Measurements from ENCODE around the gene RIT1. TPM values are rescaled to one million over a fixed set of nuclear protein-coding genes. Genes with fewer than 3 reads are reported as not detected.

Gene RIT1
- total RNA-seq, 2 experiments from 2014 or later, result 15.9 to 21.0 TPM

- H3K79me2 ChIP-seq (ENCODE audit: insufficient read depth, low read depth, low read length), result peaks cover 41% of the 10 kb centered on the region
- peaks cover 58% of the 10 kb centered on the region for H3K4me1 ChIP-seq (ENCODE audit: insufficient read depth, low read length, poor library complexity, severe bottlenecking)
- no peak for TF ChIP-seq EZH2phosphoT487 (IDR thresholded peaks at IDR 0.05; ENCODE audit: borderline replicate concordance, low read depth, low read length)
- TF ChIP-seq, protein P1, sequence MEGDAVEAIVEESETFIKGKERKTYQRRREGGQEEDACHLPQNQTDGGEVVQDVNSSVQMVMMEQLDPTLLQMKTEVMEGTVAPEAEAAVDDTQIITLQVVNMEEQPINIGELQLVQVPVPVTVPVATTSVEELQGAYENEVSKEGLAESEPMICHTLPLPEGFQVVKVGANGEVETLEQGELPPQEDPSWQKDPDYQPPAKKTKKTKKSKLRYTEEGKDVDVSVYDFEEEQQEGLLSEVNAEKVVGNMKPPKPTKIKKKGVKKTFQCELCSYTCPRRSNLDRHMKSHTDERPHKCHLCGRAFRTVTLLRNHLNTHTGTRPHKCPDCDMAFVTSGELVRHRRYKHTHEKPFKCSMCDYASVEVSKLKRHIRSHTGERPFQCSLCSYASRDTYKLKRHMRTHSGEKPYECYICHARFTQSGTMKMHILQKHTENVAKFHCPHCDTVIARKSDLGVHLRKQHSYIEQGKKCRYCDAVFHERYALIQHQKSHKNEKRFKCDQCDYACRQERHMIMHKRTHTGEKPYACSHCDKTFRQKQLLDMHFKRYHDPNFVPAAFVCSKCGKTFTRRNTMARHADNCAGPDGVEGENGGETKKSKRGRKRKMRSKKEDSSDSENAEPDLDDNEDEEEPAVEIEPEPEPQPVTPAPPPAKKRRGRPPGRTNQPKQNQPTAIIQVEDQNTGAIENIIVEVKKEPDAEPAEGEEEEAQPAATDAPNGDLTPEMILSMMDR (conservative IDR thresholded peaks at IDR 0.05; ENCODE audit: low read length), result no peak; the same call in 1 of the 2 replicates
- H3K4me2 ChIP-seq (ENCODE audit: low read length), result peak overlapping the region; percentile 83
- peak; percentile 34 for DNase-seq (ENCODE audit: low spot score)
- H3K9me3 ChIP-seq (ENCODE audit: low read length), result no peaks in the 10 kb centered on the region
- peak overlapping the region; percentile 82 for H3K27ac ChIP-seq (ENCODE audit: low read depth, low read length, poor library complexity, severe bottlenecking)
- intact Hi-C loops (cut with micrococcal nuclease; ENCODE audit: unreplicated experiment), result loop anchor here (2.0 kb wide), 2 partner anchors 76 to 120 kb away; partner anchors contain the start of genes LAMTOR2 and SYT11
- POLR2A ChIA-PET, result interaction anchor here (0.5 to 4.1 kb wide), 13 partner anchors 10 to 253 kb away, joined by 3 to 19 read pairs (median 4); partner anchors contain the start of gene ARHGEF2
- CTCF ChIA-PET (ENCODE audit: unreplicated experiment), result interaction anchor here (2.2 kb wide), 1 partner anchor 55 kb away, joined by 6 read pairs; no protein-coding TSS in a partner anchor
- TSS peak; percentile 98 for BruUV-seq (replicated peaks)
- peak overlapping the region; percentile 76 for H2AFZ ChIP-seq (ENCODE audit: low read length)
- peaks cover 40% of the 10 kb centered on the region for H3K36me3 ChIP-seq (ENCODE audit: insufficient read depth, low read length)
- H4K20me1 ChIP-seq (ENCODE audit: insufficient read depth, low read length), result peaks cover 18% of the 10 kb centered on the region
- H3K9me2 ChIP-seq (ENCODE audit: insufficient read depth, low read length), result no peaks in the 10 kb centered on the region
- H3K4me3 ChIP-seq (ENCODE audit: low read depth, low read length, poor library complexity, severe bottlenecking), result peak overlapping the region; percentile 87
Observed at GRCh38 chr1:155934936-155935590, 23.9 kb upstream of the RIT1 start.

DNA sequence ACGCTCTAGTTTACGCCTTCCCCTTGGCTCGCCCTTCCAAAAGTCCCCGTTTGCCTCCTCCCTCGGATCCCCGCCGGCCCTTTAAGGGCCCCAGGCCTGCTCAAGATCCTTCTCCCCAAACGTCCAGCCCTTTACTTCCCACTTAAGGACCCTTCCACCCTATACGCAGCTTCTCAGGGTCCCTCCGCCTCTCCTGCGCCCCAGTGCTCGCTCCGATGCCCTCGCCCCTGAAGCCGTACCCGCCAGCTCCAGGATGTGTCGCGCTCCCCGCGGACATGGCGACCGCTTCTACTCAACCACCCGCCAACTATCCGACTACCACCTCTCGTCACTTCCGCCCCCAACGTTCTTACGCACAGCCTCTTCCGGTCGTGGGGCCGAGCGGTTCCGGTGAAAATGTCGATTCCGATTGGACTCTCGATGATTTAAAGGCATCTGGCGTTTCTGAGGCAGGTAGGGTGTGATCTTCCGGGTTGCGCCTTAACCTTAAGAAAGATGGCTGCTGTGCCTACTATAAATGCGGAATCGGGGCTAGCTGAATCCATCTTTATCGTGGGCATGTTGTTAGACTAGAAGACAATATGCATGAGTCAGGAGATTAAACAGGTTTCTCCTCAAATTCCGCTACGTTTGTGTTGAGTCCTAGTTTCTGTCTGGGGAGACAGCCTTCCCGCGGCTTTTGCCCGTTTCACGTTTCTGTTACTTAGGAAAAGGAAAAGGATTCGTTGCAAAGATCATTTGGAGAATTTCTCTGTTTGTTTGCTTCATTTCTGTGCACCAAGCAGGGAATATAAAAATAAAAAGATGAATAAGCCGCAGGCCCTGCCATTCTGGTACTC is 23.2 kb upstream of the RIT1 start, which contains the start of gene KHDC4:
KHDC4 (minus strand) TSS at position 317 of the 839 bp plus-strand sequence; CDS start at position 277, 40 bp downstream.
- peaks cover 20% of the 10 kb centered on the region for H4K20me1 ChIP-seq (ENCODE audit: insufficient read depth, low read length)
- intact Hi-C loops (cut with micrococcal nuclease; ENCODE audit: unreplicated experiment), result loop anchor here (2.0 kb wide), 2 partner anchors 76 to 120 kb away; partner anchors contain the start of genes LAMTOR2 and SYT11
- peaks cover 52% of the 10 kb centered on the region for H3K4me1 ChIP-seq (ENCODE audit: insufficient read depth, low read length, poor library complexity, severe bottlenecking)
- peak within 1 kb of the TSS; percentile 83 for H3K4me2 ChIP-seq (ENCODE audit: low read length)
- H3K79me2 ChIP-seq (ENCODE audit: insufficient read depth, low read depth, low read length), result peaks cover 48% of the 10 kb centered on the region
- H3K4me3 ChIP-seq (ENCODE audit: low read depth, low read length, poor library complexity, severe bottlenecking), result peak within 1 kb of the TSS; percentile 87
- peak within 1 kb of the TSS; percentile 82 for H3K27ac ChIP-seq (ENCODE audit: low read depth, low read length, poor library complexity, severe bottlenecking)
- peak within 1 kb of the TSS; percentile 76 for H2AFZ ChIP-seq (ENCODE audit: low read length)
- peak; percentile 99 for DNase-seq (ENCODE audit: low spot score)
- no peaks in the 10 kb centered on the region for H3K9me2 ChIP-seq (ENCODE audit: insufficient read depth, low read length)
- CTCF ChIA-PET (ENCODE audit: unreplicated experiment), result interaction anchor here (2.2 kb wide), 1 partner anchor 55 kb away, joined by 6 read pairs; no protein-coding TSS in a partner anchor
- no peaks in the 10 kb centered on the region for H3K9me3 ChIP-seq (ENCODE audit: low read length)
- BruUV-seq (replicated peaks), result no TSS peak
- POLR2A ChIA-PET, result interaction anchor here (0.6 to 4.1 kb wide), 13 partner anchors 11 to 346 kb away, joined by 3 to 19 read pairs (median 3); partner anchors contain the start of gene ARHGEF2
- no peak for TF ChIP-seq EZH2phosphoT487 (IDR thresholded peaks at IDR 0.05; ENCODE audit: borderline replicate concordance, low read depth, low read length)
- TF ChIP-seq, protein P1 (conservative IDR thresholded peaks at IDR 0.05; ENCODE audit: low read length), result no peak; the same call in 1 of the 2 replicates
- H3K36me3 ChIP-seq (ENCODE audit: insufficient read depth, low read length), result peaks cover 47% of the 10 kb centered on the region

All from OCI-LY7 (cell line).